BE2C (cell line): ENCODE data around the gene CFAP73.

Experiments used
- DNase-seq: peaks from one replicate; pipeline ENCODE4 v3.0.0-alpha.2; 2020
- H3K27me3 ChIP-seq: fragments of 250-450 bp; sonication (Bioruptor Pico); 2 replicates; pipeline ENCODE4 v1.5.1; 2020; ENCODE audit warnings: mild to moderate bottlenecking
- H3K36me3 ChIP-seq: fragments of 250-450 bp; sonication (Bioruptor Pico); 2 replicates; pipeline ENCODE4 v1.5.1; 2020; ENCODE audit warnings: mild to moderate bottlenecking
- H3K4me1 ChIP-seq: fragments of 250-450 bp; sonication (Bioruptor Pico); 2 replicates; pipeline ENCODE4 v1.5.1; 2020
- H3K4me3 ChIP-seq: 2 replicates; pipeline ENCODE4 v1.5.1; 2011; ENCODE audit warnings: low read depth, low read length
- H3K9me3 ChIP-seq: fragments of 250-450 bp; sonication (Bioruptor Pico); 2 replicates; pipeline ENCODE4 v1.5.1; 2020
- TF ChIP-seq, protein P1 (sequence below): IDR thresholded peaks from 2 replicates; pipeline ENCODE4 v1.5.1; 2012; ENCODE audit warnings: mild to moderate bottlenecking, low read depth, low read length

CFAP73 gene

DNA sequence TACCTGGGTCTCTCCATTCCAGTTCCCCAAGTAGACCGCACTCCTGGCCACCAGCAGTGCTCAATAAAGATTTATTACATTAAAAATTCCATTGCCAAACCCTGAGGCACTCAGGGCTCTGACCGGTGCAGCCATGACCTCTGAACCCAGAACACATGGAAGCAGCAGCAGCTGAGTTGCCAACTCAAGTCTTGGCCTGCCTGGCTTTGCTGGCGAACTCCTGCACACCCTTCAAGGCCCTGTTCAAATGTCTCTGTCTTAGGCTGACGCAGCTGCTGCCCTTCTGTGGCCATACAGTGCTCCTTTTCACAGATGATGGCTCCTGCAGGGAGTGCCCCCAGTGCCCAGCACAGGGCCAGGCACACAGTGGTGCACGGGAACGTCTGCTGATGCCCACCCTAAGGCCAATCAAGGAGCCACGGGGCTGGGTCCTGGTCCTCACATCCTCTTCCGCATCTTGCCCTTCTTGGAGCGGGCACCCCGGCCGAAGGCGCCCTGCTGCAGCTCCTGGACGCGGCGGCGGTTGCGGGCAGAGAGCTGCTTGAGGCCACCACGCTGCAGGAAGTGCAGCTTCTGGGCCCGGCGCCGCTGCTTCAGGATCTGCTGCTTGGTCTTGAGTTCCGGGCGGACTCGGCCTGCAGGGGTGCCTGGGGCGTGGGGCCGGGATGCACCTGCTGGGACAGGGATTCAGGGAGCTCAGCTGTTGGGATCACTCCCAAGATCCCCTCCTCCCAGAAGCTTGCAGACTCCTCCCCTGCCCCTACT, 9.1 kb downstream of the CFAP73 start:
- H3K36me3 ChIP-seq, result peaks cover 27% of the 10 kb centered on the region
- H3K4me3 ChIP-seq, result no peak overlapping the region
- no peaks in the 10 kb centered on the region for H3K9me3 ChIP-seq
- H3K4me1 ChIP-seq, result peaks cover 8% of the 10 kb centered on the region
- DNase-seq, result no peak
- TF ChIP-seq, protein P1, sequence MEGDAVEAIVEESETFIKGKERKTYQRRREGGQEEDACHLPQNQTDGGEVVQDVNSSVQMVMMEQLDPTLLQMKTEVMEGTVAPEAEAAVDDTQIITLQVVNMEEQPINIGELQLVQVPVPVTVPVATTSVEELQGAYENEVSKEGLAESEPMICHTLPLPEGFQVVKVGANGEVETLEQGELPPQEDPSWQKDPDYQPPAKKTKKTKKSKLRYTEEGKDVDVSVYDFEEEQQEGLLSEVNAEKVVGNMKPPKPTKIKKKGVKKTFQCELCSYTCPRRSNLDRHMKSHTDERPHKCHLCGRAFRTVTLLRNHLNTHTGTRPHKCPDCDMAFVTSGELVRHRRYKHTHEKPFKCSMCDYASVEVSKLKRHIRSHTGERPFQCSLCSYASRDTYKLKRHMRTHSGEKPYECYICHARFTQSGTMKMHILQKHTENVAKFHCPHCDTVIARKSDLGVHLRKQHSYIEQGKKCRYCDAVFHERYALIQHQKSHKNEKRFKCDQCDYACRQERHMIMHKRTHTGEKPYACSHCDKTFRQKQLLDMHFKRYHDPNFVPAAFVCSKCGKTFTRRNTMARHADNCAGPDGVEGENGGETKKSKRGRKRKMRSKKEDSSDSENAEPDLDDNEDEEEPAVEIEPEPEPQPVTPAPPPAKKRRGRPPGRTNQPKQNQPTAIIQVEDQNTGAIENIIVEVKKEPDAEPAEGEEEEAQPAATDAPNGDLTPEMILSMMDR, result no peak
- peaks cover 13% of the 10 kb centered on the region for H3K27me3 ChIP-seq

DNA sequence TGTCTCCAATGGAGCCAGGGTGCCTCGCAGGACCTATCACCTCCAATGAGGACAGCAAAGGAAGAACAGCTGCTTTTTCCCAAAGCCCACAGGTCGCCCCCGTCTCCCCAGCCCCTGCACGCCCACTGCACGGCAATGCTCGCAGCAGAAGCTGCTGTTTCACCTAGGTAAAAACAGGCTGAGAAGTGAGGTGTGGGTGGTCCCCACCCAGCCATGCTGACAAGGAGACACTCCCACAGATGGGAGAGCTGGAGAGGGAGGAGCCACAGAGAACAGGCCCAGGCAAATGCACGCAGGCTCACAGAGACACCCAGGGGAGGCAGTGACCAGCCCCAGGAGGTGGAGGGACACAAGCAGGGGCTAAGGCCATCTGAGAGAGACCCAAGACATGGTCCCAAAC, 10.4 kb downstream of the CFAP73 start:
- Histone ChIP-seq H3K36me3 (peaks cover 30% of the 10 kb centered on the region), H3K27me3 (peaks cover under 1% of the 10 kb centered on the region), H3K9me3 (no peaks in the 10 kb centered on the region), H3K4me1 (peaks cover 8% of the 10 kb centered on the region), H3K4me3 (no peak overlapping the region)
- TF ChIP-seq, protein P1, result no peak
- no peak for DNase-seq

DNA sequence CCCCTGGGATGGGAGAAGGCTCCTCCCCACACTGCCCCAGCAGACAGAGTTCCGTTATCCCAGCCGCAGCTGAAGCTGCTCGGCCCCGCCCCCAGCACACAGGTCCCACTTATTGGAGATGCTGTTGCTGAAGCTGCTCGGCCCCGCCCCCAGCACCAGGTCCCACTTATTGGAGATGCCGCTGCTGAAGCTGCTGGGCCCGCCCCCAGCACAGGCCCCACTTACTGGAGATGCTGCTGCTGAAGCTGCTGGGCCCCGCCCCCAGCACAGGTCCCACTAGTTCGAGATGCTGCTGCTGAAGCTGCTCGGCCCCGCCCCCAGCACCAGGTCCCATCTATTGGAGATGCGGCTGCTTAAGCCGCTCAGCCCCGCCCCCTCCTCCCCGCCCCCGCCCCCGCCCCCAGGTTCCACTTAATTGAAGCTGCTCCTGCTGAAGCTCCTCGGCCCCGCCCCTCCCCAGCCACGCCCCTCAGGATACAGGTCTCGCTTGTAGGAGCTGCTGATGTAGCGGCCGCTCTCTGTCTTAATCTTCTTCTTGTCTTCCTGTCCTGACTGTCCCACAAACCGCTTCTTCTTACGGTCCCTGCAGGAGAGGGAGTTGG, 12.0 kb downstream of the CFAP73 start:
- TF ChIP-seq, protein P1, result no peak
- peak overlapping the region; percentile 35 for H3K4me3 ChIP-seq
- H3K27me3 ChIP-seq, result no peaks in the 10 kb centered on the region
- peaks cover 8% of the 10 kb centered on the region for H3K4me1 ChIP-seq
- H3K9me3 ChIP-seq, result no peaks in the 10 kb centered on the region
- H3K36me3 ChIP-seq, result peaks cover 46% of the 10 kb centered on the region
- peak; percentile 100 for DNase-seq

DNA sequence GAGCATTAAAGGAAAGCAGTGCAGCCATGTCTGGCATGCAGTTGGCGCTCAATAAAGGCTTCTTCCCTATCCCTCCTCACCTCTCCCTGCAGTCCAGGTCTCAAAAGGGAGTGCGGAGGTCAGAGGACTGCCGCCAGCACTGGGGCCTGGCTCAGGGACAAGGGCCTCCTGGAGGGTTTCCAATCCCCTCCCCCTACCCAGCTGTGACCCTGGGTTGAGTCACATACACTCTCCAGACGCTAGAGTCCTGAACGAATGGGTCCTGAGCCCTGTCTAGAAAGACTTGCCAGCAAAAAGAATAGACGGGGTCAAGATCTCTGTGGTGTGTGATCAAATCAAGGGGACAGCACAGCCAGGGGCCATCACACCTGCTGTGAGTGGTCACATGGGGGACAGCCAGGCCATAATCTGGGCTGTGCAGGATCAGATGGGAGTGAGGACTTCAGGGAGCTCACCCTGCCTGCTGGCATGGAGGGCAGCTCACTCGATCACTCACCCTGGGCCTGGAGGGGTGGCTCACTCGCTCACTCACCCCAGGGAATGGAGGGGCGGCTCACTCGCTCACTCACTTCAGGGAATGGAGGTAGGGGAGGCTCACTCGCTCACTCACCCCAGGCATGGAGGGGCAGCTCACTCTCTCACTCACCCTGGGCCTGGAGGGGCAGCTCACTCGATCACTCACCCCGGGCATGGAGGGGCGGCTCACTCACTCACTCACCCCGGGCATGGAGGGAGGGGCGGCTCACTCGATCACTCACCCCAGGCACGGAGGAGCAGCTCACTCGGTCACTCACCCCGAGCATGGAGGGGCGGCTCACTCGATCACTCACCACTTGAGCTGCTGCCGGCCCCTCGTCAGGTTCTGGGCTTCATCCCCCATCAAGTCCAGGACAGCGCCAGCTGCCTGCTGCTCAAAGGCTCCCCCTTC, 12.8 kb downstream of the CFAP73 start:
- Histone ChIP-seq H3K36me3 (peaks cover 50% of the 10 kb centered on the region), H3K4me3 (peak overlapping the region; percentile 35), H3K4me1 (peaks cover 8% of the 10 kb centered on the region), H3K9me3 (no peaks in the 10 kb centered on the region), H3K27me3 (no peaks in the 10 kb centered on the region)
- DNase-seq, result peak; percentile 81
- TF ChIP-seq, protein P1, result no peak

DNA sequence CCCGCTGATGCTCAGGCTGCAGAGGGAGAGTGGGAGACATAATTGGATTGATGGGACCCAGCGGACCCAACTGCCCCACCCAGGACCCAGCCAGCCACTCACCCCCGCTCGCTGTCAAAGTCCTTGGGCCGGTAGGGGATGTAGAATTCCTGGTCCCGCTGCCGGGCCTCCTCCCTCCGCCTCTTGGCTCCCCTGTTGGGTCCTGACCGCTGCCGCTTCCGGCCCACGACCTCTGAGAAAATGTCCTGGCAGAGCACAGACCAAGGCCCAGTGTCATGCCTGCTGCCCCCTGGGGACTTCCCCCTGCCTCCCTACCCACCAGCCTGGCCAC, 13.5 kb downstream of the CFAP73 start:
- Histone ChIP-seq H3K36me3 (peaks cover 54% of the 10 kb centered on the region), H3K4me3 (no peak overlapping the region), H3K27me3 (no peaks in the 10 kb centered on the region), H3K4me1 (peaks cover 8% of the 10 kb centered on the region), H3K9me3 (no peaks in the 10 kb centered on the region)
- DNase-seq, result no peak
- TF ChIP-seq, protein P1, result no peak
